Heart left ventricle (tissue), 13 donors: Measurements from ENCODE around the gene VCPKMT.

Experiments
- POLR2A ChIP-seq, 2 donors: fragments of 450-650 bp; IDR thresholded peaks; one replicate each; pipeline ENCODE4 v1.6.1; 2017; ENCODE audit warnings: antibody characterized with exemption in 2 of 2, mild to moderate bottlenecking in 2 of 2, moderate library complexity in 2 of 2
- TF ChIP-seq, protein P1 (sequence below), 12 donors: fragments of 200-600 bp; sonication (generic) in 4 of 12; IDR thresholded peaks; one replicate each; pipeline versions ENCODE4 v1.5.0 to v1.8.0; 2018 to 2022; ENCODE audit warnings: antibody characterized with exemption in 12 of 12, mild to moderate bottlenecking in 5 of 12
- donor health status: ischemic (EF 13 %, LVEDD 7.1; RV severe dilation, severe dysfunction).
- donor health status: DM: no; HTN: yes; CAD: no.
- donor health status: DM: no; HTN: no; CAD: no.
- donor health status: ischemic (EF 25% LVEDD 6.9; RV normal size, moderate dysfunction).
- donor health status: ischemic (EF 25% LVEDD 5.7; RV mildly dilated, moderate dysfunction).
- donor health status: ischemic (EF 35%, LVEDD 5.7; RV mildly dilated, moderate dysfunction).
- donor health status: nonischemic (EF 11% LVEDD 7.7; RV severe dilation, severe dysfunction).
- donor health status: DM: yes; HTN: yes; CAD: no.
- donor health status: PGD.
- donor health status: ischemic (EF 29% LVEDD 5.4; RV normal size, mild dysfunction).
- donor health status: nonischemic (EF 23%, LVEDD 6.1; RV moderate dilation, normal function).

DNA sequence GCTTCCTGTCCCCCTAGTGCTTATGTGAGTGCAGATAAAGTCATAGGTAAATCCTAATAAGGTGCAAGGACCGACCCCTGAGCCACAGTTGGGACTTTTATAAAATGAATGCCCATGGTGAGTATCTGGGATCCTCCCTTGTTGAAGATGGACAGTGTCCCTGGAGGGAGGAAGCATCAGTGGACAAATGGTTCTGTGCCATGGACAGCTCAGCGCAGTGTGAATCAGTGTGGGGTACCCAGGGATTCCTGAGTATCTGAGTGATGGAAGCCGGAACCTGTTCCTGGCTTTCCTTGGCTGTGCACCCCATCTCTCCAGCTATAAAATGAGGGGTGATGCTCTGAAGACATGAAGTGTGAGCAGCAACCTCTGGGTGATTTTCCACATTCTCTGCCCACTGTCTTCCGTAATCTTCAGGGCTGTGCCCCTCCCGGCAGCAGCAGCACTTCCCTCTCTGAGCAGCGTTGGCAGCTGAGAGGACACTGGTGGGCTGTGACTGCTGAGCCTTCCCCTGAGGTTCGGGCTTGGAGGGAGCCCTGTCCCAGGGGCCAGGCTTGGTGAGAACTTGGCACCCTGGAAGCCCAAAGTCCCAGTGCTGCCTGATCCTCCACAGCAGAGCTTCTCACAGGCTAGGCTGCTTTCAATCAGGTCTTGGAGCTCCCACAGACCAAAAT is 25.0 kb downstream of the VCPKMT start:
- TF ChIP-seq POLR2A (IDR thresholded peaks at IDR 0.05) = no peak
- TF ChIP-seq, protein P1, sequence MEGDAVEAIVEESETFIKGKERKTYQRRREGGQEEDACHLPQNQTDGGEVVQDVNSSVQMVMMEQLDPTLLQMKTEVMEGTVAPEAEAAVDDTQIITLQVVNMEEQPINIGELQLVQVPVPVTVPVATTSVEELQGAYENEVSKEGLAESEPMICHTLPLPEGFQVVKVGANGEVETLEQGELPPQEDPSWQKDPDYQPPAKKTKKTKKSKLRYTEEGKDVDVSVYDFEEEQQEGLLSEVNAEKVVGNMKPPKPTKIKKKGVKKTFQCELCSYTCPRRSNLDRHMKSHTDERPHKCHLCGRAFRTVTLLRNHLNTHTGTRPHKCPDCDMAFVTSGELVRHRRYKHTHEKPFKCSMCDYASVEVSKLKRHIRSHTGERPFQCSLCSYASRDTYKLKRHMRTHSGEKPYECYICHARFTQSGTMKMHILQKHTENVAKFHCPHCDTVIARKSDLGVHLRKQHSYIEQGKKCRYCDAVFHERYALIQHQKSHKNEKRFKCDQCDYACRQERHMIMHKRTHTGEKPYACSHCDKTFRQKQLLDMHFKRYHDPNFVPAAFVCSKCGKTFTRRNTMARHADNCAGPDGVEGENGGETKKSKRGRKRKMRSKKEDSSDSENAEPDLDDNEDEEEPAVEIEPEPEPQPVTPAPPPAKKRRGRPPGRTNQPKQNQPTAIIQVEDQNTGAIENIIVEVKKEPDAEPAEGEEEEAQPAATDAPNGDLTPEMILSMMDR (IDR thresholded peaks at IDR 0.05) = no peak
